Nephron progenitor cell (in vitro differentiated cells): ENCODE data around the gene ATG13.
A peak's percentile ranks its signal among the peaks of the same experiment; 100 is the strongest.

ENCODE experiments used
- DNase-seq: peaks from one replicate; pipeline ENCODE4 v3.0.0; 2021
- H3K27ac Mint-ChIP-seq: 2 replicates; pipeline ENCODE4 v1.8.0; 2021; ENCODE audit warnings: mild to moderate bottlenecking, moderate library complexity, mixed read lengths
- H3K27me3 Mint-ChIP-seq: 2 replicates; pipeline ENCODE4 v1.8.0; 2021; ENCODE audit warnings: mild to moderate bottlenecking, low read depth, mixed read lengths; ENCODE audit not compliant: poor library complexity
- H3K36me3 Mint-ChIP-seq: 2 replicates; pipeline ENCODE4 v1.8.0; 2021; ENCODE audit warnings: low read depth, mixed read lengths
- H3K4me1 Mint-ChIP-seq: 2 replicates; pipeline ENCODE4 v1.8.0; 2021; ENCODE audit warnings: mixed read lengths
- H3K4me3 Mint-ChIP-seq: 2 replicates; pipeline ENCODE4 v1.8.0; 2021; ENCODE audit warnings: mild to moderate bottlenecking, moderate library complexity, mixed read lengths
- H3K9me3 Mint-ChIP-seq: 2 replicates; pipeline ENCODE4 v1.8.0; 2021; ENCODE audit warnings: mild to moderate bottlenecking, moderate library complexity, mixed read lengths
- CTCF ChIP-seq: fragments of 200-600 bp; sonication (generic); IDR thresholded peaks from 2 replicates; pipeline ENCODE4 v1.5.0; 2021; ENCODE audit warnings: antibody characterized with exemption

ATG13 gene

GRCh38 chr11:46679241-46680163 is 62.1 kb downstream of the ATG13 start:
- no peaks in the 10 kb centered on the region for H3K27me3 Mint-ChIP-seq
- H3K4me1 Mint-ChIP-seq, result peaks cover 34% of the 10 kb centered on the region
- DNase-seq, result no peak
- TF ChIP-seq CTCF, result no peak
- peaks cover 11% of the 10 kb centered on the region for H3K36me3 Mint-ChIP-seq
- no peak overlapping the region for H3K4me3 Mint-ChIP-seq
- H3K9me3 Mint-ChIP-seq, result no peaks in the 10 kb centered on the region
- no peak overlapping the region for H3K27ac Mint-ChIP-seq

GRCh38 chr11:46680164-46680760 is 62.9 kb downstream of the ATG13 start:
- no peak for TF ChIP-seq CTCF
- Mint-ChIP-seq H3K4me3 (no peak overlapping the region), H3K9me3 (no peaks in the 10 kb centered on the region), H3K36me3 (peaks cover 11% of the 10 kb centered on the region), H3K27ac (peak overlapping the region; percentile 90), H3K4me1 (peaks cover 26% of the 10 kb centered on the region), H3K27me3 (no peaks in the 10 kb centered on the region)
- no peak for DNase-seq

GRCh38 chr11:46680815-46681214 is 63.5 kb downstream of the ATG13 start:
- Mint-ChIP-seq H3K27ac (peak overlapping the region; percentile 90), H3K4me3 (no peak overlapping the region), H3K4me1 (peaks cover 21% of the 10 kb centered on the region), H3K9me3 (no peaks in the 10 kb centered on the region), H3K27me3 (no peaks in the 10 kb centered on the region), H3K36me3 (peaks cover 11% of the 10 kb centered on the region)
- DNase-seq, result no peak
- TF ChIP-seq CTCF, result no peak

- Mint-ChIP-seq H3K36me3 (peaks cover 16% of the 10 kb centered on the region), H3K4me3 (no peak overlapping the region), H3K27me3 (no peaks in the 10 kb centered on the region), H3K27ac (no peak overlapping the region), H3K4me1 (peaks cover 11% of the 10 kb centered on the region), H3K9me3 (no peaks in the 10 kb centered on the region)
- no peak for TF ChIP-seq CTCF
- no peak for DNase-seq
These were observed 64.5 kb downstream of the ATG13 start for GRCh38 chr11:46681814-46682213.

- no peak for DNase-seq
- no peak for TF ChIP-seq CTCF
- Mint-ChIP-seq H3K9me3 (no peaks in the 10 kb centered on the region), H3K27me3 (no peaks in the 10 kb centered on the region), H3K36me3 (peaks cover 24% of the 10 kb centered on the region), H3K27ac (no peak overlapping the region), H3K4me3 (no peak overlapping the region), H3K4me1 (peaks cover 2% of the 10 kb centered on the region)
These were observed 65.7 kb downstream of the ATG13 start for GRCh38 chr11:46682773-46683752.
